ENCODE results near the gene GPBP1. TPM values are rescaled to one million over a fixed set of nuclear protein-coding genes. Genes with fewer than 3 reads are reported as not detected.

The GPBP1 gene
- total RNA-seq, 1 experiment from 2014 or later: 105 TPM

DNA sequence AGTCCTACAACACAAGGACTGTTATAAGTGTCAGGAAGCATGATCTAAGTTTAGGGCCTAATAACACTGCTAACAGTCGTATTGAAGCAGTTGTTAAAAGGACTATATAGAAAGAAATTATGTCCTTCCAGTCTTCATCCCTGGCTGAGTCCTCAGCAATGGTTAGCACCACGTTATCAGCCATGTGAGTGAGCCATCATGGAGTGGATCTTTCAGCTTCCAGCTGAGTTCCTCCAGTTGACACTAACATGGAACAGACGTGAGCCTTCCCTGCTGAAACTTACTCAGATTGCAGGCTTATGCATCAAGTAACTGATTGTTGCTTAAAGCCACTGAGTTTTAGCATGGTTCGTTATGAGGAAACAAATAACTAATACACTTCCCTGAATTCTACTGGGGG is 21.5 kb upstream of the GPBP1 start:
- no peaks in the 10 kb centered on the region for H3K36me3 Mint-ChIP-seq (ENCODE audit: insufficient read depth, unreplicated experiment)
- intact Hi-C loops (cut with micrococcal nuclease; ENCODE audit: unreplicated experiment): no loop called here
- no peak for DNase-seq
- H3K9me3 Mint-ChIP-seq (ENCODE audit: low read depth, unreplicated experiment): no peaks in the 10 kb centered on the region
- H3K27me3 Mint-ChIP-seq (ENCODE audit: unreplicated experiment): no peaks in the 10 kb centered on the region
- H3K4me3 Mint-ChIP-seq (ENCODE audit: low read depth, unreplicated experiment): no peak overlapping the region
- BruUV-seq (replicated peaks): no TSS peak
- CTCF ChIA-PET: no interaction called here
- no peak overlapping the region for H3K27ac Mint-ChIP-seq (ENCODE audit: unreplicated experiment)
- no peak for TF ChIP-seq CTCF (IDR thresholded peaks at IDR 0.05; ENCODE audit: unreplicated experiment)
- H3K4me1 Mint-ChIP-seq (ENCODE audit: low read depth, unreplicated experiment): no peaks in the 10 kb centered on the region

DNA sequence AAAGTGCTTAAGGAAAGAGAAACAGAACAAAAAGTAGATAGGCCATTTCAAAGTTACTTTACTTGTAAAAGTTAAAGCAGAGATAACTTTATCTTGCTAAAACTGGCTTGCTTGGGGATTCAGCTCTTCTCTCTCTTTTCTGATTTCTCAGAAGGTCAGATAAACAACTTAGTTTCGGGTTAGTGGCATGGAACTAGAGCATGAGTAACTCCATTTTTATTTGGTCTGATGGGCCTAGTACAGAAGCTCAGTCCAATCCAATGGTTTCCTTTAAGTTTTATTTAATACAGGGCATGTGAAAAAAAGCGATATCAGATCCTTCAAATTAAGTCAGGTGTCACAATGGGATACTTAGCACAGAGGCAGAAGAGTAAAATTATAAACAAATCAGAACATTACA is 18.8 kb upstream of the GPBP1 start:
- no peak for TF ChIP-seq CTCF (IDR thresholded peaks at IDR 0.05; ENCODE audit: unreplicated experiment)
- Mint-ChIP-seq H3K27ac (ENCODE audit: unreplicated experiment) (no peak overlapping the region), H3K9me3 (ENCODE audit: low read depth, unreplicated experiment) (no peaks in the 10 kb centered on the region), H3K4me3 (ENCODE audit: low read depth, unreplicated experiment) (no peak overlapping the region), H3K27me3 (ENCODE audit: unreplicated experiment) (no peaks in the 10 kb centered on the region), H3K36me3 (ENCODE audit: insufficient read depth, unreplicated experiment) (no peaks in the 10 kb centered on the region), H3K4me1 (ENCODE audit: low read depth, unreplicated experiment) (no peaks in the 10 kb centered on the region)
- BruUV-seq (replicated peaks): no TSS peak
- no peak for DNase-seq
- CTCF ChIA-PET: no interaction called here
- intact Hi-C loops (cut with micrococcal nuclease; ENCODE audit: unreplicated experiment): no loop called here

DNA sequence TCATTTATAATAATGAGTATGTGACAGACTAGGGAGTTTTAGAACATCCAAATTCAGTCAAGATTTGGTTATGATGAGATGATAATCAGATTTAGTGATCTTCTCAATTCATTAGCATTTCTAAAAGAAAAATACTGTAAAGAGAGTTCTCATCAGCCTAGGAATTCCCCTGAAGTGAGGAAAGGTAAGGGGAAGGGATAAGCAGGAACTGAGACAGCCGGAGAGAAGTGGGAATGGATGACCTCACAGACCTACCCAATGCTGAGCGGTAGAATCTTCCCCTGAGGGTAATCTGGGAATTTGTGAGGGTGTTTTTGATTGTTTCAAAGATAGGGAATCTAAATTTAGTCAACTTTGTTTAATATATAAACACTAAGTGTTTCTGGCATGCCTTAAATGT is 16.7 kb upstream of the GPBP1 start:
- Mint-ChIP-seq H3K4me3 (ENCODE audit: low read depth, unreplicated experiment) (no peak overlapping the region), H3K9me3 (ENCODE audit: low read depth, unreplicated experiment) (no peaks in the 10 kb centered on the region), H3K4me1 (ENCODE audit: low read depth, unreplicated experiment) (no peaks in the 10 kb centered on the region), H3K27ac (ENCODE audit: unreplicated experiment) (no peak overlapping the region), H3K27me3 (ENCODE audit: unreplicated experiment) (no peaks in the 10 kb centered on the region), H3K36me3 (ENCODE audit: insufficient read depth, unreplicated experiment) (no peaks in the 10 kb centered on the region)
- TF ChIP-seq CTCF (IDR thresholded peaks at IDR 0.05; ENCODE audit: unreplicated experiment): no peak
- CTCF ChIA-PET: no interaction called here
- no peak for DNase-seq
- intact Hi-C loops (cut with micrococcal nuclease; ENCODE audit: unreplicated experiment): no loop called here
- BruUV-seq (replicated peaks): no TSS peak

DNA sequence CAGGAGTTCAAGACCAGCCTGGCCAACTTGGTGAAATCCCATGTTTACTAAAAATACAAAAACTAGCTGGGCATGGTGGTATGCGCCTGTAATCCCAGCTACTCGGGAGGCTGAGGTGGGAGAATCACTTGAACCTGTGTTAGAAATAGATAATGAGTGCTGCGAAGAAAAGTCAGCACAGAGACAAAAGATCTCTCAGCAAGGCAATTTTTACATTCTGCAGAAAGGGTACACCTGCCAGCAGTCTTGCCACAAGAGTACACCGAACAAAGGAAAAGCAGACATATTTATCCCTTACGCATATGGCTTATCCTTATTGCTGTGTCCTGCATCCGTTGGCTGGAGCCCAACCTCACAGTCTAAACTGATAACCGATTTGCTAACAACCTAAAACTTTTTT is 16.2 kb upstream of the GPBP1 start:
- CTCF ChIA-PET: no interaction called here
- Mint-ChIP-seq H3K27me3 (ENCODE audit: unreplicated experiment) (no peaks in the 10 kb centered on the region), H3K4me1 (ENCODE audit: low read depth, unreplicated experiment) (no peaks in the 10 kb centered on the region), H3K36me3 (ENCODE audit: insufficient read depth, unreplicated experiment) (no peaks in the 10 kb centered on the region), H3K4me3 (ENCODE audit: low read depth, unreplicated experiment) (no peak overlapping the region), H3K9me3 (ENCODE audit: low read depth, unreplicated experiment) (no peaks in the 10 kb centered on the region), H3K27ac (ENCODE audit: unreplicated experiment) (no peak overlapping the region)
- DNase-seq: no peak
- TF ChIP-seq CTCF (IDR thresholded peaks at IDR 0.05; ENCODE audit: unreplicated experiment): no peak
- BruUV-seq (replicated peaks): no TSS peak
- intact Hi-C loops (cut with micrococcal nuclease; ENCODE audit: unreplicated experiment): no loop called here

GRCh38 chr5:57163553-57164006 is 10.3 kb upstream of the GPBP1 start:
- H3K4me3 Mint-ChIP-seq (ENCODE audit: low read depth, unreplicated experiment): no peak overlapping the region

More at GRCh38 chr5:57163553-57164006, 10.3 kb upstream of the GPBP1 start:
- DNase-seq: no peak
- Mint-ChIP-seq H3K27me3 (ENCODE audit: unreplicated experiment) (no peaks in the 10 kb centered on the region), H3K36me3 (ENCODE audit: insufficient read depth, unreplicated experiment) (no peaks in the 10 kb centered on the region), H3K27ac (ENCODE audit: unreplicated experiment) (no peak overlapping the region), H3K9me3 (ENCODE audit: low read depth, unreplicated experiment) (no peaks in the 10 kb centered on the region), H3K4me1 (ENCODE audit: low read depth, unreplicated experiment) (no peaks in the 10 kb centered on the region)
- BruUV-seq (replicated peaks): no TSS peak
- intact Hi-C loops (cut with micrococcal nuclease; ENCODE audit: unreplicated experiment): no loop called here
- CTCF ChIA-PET: no interaction called here
- no peak for TF ChIP-seq CTCF (IDR thresholded peaks at IDR 0.05; ENCODE audit: unreplicated experiment)

All from Calu3 (cell line).